ENCODE measurements around the gene NPIPB9. TPM values are rescaled to one million over a fixed set of nuclear protein-coding genes. Genes with fewer than 3 reads are reported as not detected.
"Not testable (repeated sequence)": the region's sequence is repeated elsewhere in the genome, so short reads cannot be mapped to it uniquely, and the experiment has no call there.

Gene NPIPB9
- polyA plus RNA-seq, 3 donors = 0.19 to 0.33 TPM; not detected in 1

- WGBS, 3 donors = 70 to 80% (median 70%) methylated on average over 5 of the region's 5 CpGs
- H3K27ac ChIP-seq (ENCODE audit: low read depth, low read length) = no peak overlapping the region
Observed at GRCh38 chr16:28820016-28820415, 68.4 kb downstream of the NPIPB9 start.

- 95 to 98% (median 97%) methylated on average over 12 to 13 of the region's 13 CpGs for WGBS, 3 donors
- H3K27ac ChIP-seq (ENCODE audit: low read depth, low read length) = not testable (repeated sequence)
Observed at GRCh38 chr16:28820546-28820945, 69.0 kb downstream of the NPIPB9 start.

DNA sequence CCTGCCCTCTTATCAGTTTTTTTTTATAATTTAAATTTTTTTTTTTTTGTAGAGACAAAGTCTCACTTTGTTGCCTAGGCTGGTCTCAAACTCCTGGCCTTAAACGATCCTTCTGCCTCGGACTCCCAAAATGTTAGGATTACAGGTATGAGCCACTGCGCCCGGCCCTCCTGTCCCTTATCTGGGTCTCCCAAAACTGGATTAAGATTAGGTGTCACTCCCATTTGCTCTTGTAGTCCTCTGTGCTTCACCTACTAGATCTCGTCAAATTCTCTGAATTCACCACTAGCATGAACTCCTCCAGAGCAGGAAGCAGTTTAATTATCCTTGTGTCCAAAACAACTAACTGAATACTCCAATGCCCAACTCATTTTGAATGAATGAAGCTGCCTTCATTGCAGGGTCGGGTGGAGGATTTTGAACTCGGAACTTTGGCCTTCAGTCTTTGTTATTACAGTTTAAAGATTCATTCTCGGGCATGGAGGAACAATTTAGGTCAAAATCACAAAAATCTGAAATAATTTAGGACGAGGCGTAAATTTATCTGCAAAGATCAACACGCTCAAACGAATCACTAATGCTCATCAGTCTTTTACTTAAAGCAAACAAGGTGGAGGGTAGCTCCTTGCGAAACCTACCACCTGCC, 70.4 kb downstream of the NPIPB9 start:
- no peak overlapping the region for H3K27ac ChIP-seq (ENCODE audit: low read depth, low read length)
- WGBS, 3 donors = 22 to 32% (median 29%) methylated on average over 13 of the region's 13 CpGs

Other genes starting within 250 kb of the NPIPB9 start
- under 1 TPM in 1 of 3 donors, not detected in 2; 0.34 TPM for gene IL27, start 245.0 kb upstream of the NPIPB9 start, polyA plus RNA-seq
- gene NUPR1, start 212.8 kb upstream of the NPIPB9 start, polyA plus RNA-seq = 100 to 1,000 TPM; 157 to 190 (median 189) TPM
- gene SGF29, start 197.9 kb upstream of the NPIPB9 start, polyA plus RNA-seq = 10 to 100 TPM; 17.1 to 32.1 (median 17.5) TPM
- gene SULT1A2, start 154.7 kb upstream of the NPIPB9 start, polyA plus RNA-seq = 1 to 10 TPM in 2 of 3 donors, under 1 TPM in 1; 0.30 to 1.8 (median 1.1) TPM
- gene SULT1A1, start 141.7 kb upstream of the NPIPB9 start, polyA plus RNA-seq = 10 to 100 TPM; 13.3 to 56.7 (median 44.1) TPM
- not detected for gene NPIPB8, start 113.7 kb upstream of the NPIPB9 start, polyA plus RNA-seq
- 100 to 1,000 TPM; 274 to 375 (median 371) TPM for gene EIF3C, start 40.3 kb upstream of the NPIPB9 start, polyA plus RNA-seq
- 10 to 100 TPM; 37.1 to 61.4 (median 53.0) TPM for gene ATXN2L, start 71.2 kb downstream of the NPIPB9 start, polyA plus RNA-seq
- gene TUFM, start 94.6 kb downstream of the NPIPB9 start, polyA plus RNA-seq = 100 to 1,000 TPM; 104 to 196 (median 119) TPM
- gene SH2B1, start 112.1 kb downstream of the NPIPB9 start, polyA plus RNA-seq = 10 to 100 TPM; 25.3 to 49.3 (median 28.3) TPM
- under 1 TPM; 0.34 to 0.46 (median 0.39) TPM for gene ATP2A1, start 126.7 kb downstream of the NPIPB9 start, polyA plus RNA-seq
- gene RABEP2, start 173.5 kb downstream of the NPIPB9 start, polyA plus RNA-seq = 10 to 100 TPM; 12.3 to 18.5 (median 15.1) TPM
- gene CD19, start 180.2 kb downstream of the NPIPB9 start, polyA plus RNA-seq = under 1 TPM in 2 of 3 donors, not detected in 1; 0.52 to 0.79 TPM
- 10 to 100 TPM; 10.8 to 19.2 (median 17.4) TPM for gene NFATC2IP, start 199.2 kb downstream of the NPIPB9 start, polyA plus RNA-seq
- gene SPNS1, start 223.0 kb downstream of the NPIPB9 start, polyA plus RNA-seq = 10 to 100 TPM; 19.1 to 32.5 (median 22.3) TPM
- 1 to 10 TPM; 4.2 to 9.4 (median 5.6) TPM for gene LAT, start 233.3 kb downstream of the NPIPB9 start, polyA plus RNA-seq

All from adipose tissue (tissue), 3 donors.